Measurements from ENCODE around the gene HTRA2.

The HTRA2 gene

DNA sequence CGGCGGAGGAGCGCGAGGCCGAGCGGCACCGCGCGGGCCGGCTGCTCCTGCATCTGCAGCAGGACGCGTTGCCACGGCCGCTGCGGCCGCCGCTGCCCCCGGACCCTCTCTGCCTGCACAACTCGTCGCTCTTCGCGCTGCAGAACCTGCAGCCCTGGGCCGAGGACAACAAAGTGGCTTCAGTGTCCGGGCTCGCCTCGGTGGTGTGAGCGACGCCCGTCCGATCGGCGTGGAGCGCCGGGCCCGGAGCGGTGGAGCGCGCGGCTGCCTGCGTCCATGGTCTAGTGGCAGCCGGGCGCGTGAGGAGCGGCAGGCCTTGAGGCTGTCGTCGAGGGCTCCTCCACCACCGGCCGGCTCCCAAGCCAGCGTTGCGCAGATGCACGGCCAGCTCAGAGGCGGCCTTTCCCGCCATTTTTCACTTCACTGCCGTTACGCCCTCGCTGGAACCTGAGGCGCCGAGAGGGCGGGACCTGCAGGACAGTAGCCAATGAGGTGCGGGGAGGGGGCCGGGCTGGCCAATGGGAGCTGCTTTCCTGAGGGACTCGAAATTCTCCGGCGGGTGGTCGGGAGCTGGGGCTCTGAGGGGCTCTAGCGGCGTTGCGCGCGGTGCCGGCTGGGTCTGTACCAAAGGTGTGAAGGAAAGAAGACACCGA is 13.6 kb upstream of the HTRA2 start:
- peak; percentile 37 to 52 for DNase-seq (ENCODE audit: low read depth in 2 of 2)

DNA sequence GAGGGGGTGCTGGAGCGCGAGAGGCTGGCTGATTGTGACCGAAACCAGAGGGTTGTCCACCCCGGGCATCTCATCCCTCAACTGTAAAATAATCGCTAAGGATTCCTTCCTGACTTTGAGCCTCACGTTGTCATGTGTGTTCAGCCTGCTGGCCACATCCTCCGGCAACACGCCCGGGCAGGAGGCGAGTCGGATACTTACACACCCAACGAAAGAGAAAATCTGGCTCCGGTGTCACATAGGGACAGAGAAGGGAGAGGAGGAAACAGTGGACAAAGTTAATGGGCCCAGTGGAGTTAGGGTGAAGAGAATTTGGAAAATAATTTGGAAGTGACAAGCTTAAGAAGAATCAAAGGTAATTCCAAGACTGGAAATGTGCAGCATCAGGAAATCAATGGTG is 13.1 kb upstream of the HTRA2 start:
- DNase-seq (ENCODE audit: low read depth in 2 of 2): no peak

DNA sequence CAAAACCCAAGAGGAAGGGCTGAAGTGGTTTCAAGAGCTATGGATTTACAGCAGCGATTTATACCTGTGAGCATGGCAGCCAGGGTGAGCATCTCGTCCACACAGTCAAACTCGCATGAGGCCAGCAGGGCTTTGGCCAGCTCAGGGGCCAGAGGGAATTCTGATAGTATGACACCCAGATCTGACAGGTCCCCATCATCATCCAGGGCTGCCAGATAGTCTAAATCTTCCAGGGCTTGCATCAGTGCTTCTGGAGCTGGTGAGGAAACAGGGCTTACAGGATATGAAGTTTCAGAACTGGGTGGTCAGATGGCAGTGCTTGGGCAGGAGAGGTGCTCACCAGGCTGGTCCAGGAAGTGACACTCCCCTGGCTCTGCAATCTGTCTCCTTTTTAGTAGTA is 7.2 kb upstream of the HTRA2 start:
- DNase-seq (ENCODE audit: low read depth in 2 of 2): no peak

DNA sequence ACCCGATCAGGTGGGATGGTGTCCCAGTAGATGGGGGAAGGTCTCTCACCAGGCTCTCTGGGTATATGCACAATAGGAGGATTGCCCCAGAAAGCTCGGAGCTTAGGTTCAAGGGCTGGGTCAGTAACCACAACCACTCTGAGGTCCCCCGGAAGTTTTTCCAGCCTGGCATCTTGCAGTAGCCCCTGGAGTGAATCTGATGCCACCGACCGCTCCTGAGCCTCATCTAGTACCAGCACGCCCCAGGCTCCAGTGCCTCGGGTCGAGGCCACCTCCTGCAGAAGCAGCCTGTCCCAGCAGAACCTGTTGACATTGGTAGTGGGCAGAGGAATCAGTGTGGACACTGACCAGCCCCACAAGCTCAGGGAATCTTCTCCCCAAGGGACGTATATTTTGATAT is 5.7 kb upstream of the HTRA2 start:
- no peak for DNase-seq (ENCODE audit: low read depth in 2 of 2)

DNA sequence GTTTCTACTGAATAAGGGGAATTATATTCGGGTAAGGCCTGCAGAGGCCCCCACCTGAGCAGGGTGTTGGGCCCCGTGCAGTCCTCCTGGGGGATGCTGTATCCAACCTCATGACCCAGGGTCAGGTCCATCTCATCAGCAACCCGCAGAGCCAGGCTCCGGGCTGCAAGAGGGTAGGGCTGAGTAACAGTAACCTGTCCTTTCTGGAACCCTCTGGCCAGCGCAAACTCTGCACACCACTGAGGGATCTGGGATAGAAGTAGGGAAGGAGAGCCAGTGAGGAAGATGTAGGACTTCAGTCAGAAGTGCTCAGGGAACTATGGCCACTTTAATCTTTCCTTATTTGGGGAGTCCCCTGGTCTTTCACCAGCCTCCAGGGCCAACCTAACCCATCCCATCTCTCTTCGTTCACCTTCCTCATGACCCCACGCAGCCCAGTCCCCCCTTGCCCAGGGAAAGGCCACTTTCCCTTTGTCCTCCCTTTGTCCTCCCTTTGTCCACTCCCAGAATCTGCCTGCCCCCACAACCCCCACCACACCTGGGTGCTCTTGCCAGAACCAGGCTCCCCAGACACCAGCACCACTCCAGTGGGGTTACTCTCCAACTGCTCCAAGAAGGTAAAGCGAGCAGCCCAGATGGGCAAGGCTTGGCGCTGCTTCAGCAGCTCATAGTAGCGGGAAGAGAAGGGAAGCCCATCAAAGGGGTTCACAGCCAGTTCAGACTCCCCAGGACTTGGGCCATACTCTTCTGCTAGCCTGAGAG is 4.6 kb upstream of the HTRA2 start:
- DNase-seq (ENCODE audit: low read depth in 2 of 2): no peak

- no peak for DNase-seq (ENCODE audit: low read depth in 2 of 2)
These were observed 3.8 kb upstream of the HTRA2 start, which contains the start of gene DQX1 for GRCh38 chr2:74525717-74526648. Gene DQX1, minus strand, starts transcription at chr2:74526231. Its CDS starts 502 bp downstream, at chr2:74525729.

GRCh38 chr2:74526649-74527230 is 3.0 kb upstream of the HTRA2 start:
- no peak for DNase-seq (ENCODE audit: low read depth in 2 of 2)

DNA sequence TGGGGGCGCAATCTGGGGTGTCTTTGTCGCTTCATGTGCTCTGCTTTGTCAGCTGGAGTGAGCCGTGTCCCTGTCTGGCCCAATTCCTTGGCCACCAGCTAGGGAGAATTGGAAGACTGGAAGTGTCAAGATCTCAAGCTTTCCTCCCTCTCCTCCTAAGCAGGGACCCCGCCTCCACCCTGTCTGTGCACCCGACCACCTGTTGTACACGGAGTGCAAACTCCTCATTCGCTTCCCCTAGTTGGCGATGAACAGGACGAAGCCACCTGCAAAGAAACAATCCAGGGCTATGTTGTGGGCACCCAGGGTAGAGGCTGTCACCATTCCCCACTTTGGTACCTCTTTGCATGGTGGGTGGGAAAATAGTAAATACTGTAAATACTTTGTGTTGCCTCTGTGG is 2.0 kb upstream of the HTRA2 start:
- no peak for DNase-seq (ENCODE audit: low read depth in 2 of 2)

- DNase-seq (ENCODE audit: low read depth in 2 of 2): no peak
These were observed 955 bp upstream of the HTRA2 start for GRCh38 chr2:74528600-74529356.

DNA sequence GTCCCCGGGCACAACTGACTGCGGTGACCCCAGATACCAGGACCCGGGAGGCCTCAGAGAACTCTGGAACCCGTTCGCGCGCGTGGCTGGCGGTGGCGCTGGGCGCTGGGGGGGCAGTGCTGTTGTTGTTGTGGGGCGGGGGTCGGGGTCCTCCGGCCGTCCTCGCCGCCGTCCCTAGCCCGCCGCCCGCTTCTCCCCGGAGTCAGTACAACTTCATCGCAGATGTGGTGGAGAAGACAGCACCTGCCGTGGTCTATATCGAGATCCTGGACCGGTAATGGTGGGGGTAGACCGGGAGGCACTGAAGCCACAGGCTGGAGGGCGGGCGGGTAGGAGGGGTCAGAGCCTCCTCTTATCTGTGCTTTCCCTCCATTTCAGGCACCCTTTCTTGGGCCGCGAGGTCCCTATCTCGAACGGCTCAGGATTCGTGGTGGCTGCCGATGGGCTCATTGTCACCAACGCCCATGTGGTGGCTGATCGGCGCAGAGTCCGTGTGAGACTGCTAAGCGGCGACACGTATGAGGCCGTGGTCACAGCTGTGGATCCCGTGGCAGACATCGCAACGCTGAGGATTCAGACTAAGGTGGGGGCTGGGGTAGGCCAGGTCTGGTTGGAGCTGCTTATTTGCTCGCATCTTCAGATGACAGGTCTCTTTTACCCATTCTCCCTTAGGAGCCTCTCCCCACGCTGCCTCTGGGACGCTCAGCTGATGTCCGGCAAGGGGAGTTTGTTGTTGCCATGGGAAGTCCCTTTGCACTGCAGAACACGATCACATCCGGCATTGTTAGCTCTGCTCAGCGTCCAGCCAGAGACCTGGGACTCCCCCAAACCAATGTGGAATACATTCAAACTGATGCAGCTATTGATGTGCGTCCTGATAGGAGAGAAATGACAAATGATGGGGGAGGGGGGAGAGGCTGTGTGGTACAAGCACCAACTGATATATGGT is 780 bp downstream of the HTRA2 start:
- no peak for DNase-seq (ENCODE audit: low read depth in 2 of 2)

GRCh38 chr2:74531666-74532065 is 1.9 kb downstream of the HTRA2 start:
- no peak for DNase-seq (ENCODE audit: low read depth in 2 of 2)

GRCh38 chr2:74532222-74532621 is 2.5 kb downstream of the HTRA2 start:
- no peak for DNase-seq (ENCODE audit: low read depth in 2 of 2)

GRCh38 chr2:74533464-74533863 is 3.7 kb downstream of the HTRA2 start:
- DNase-seq (ENCODE audit: low read depth in 2 of 2): no peak

DNA sequence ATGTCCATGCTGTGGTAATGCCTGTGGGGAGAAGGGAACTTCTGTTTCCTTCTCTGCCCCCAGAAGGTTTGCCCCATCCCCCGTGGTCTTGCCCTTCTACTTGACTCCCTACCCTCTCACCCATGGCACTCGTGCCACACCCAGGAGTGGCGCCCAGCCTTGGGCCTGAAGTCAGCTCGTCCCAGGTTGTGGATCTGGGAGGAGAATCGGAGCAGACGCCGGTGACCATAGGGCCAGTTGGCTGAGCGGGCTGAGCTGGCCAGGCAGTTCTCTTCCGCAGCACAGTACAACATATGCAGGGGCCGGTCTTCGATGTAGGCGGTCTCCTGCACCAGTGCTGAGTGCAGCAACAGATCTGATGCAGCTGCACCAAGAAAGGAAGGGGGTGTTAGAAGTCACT is 4.7 kb downstream of the HTRA2 start:
- DNase-seq (ENCODE audit: low read depth in 2 of 2): no peak

DNA sequence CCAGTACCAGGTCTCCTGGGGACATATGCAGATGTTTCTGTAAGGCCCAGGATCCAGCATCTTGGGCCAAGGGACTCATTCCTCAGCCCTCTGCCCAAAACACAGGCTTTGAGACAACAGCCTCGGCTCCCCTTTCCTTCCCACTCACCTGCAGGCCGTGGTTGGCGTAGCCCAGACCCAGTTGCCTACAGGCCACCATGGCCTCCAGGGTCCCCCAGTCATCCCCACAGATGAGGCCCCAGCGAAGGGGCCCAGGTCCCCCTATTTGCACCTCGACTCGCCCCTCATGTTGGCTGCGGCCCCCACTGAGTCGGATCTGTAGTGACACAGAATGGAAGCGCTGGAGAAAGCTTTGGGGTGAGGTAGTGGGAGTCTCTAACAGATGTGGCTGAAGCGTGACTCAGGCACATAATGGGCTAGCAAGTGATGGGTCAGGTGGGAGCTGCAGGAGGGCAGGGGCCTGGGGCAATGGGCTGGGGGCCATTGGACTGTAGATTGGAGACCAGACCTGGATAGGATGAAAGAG is 5.8 kb downstream of the HTRA2 start:
- no peak for DNase-seq (ENCODE audit: low read depth in 2 of 2)

DNA sequence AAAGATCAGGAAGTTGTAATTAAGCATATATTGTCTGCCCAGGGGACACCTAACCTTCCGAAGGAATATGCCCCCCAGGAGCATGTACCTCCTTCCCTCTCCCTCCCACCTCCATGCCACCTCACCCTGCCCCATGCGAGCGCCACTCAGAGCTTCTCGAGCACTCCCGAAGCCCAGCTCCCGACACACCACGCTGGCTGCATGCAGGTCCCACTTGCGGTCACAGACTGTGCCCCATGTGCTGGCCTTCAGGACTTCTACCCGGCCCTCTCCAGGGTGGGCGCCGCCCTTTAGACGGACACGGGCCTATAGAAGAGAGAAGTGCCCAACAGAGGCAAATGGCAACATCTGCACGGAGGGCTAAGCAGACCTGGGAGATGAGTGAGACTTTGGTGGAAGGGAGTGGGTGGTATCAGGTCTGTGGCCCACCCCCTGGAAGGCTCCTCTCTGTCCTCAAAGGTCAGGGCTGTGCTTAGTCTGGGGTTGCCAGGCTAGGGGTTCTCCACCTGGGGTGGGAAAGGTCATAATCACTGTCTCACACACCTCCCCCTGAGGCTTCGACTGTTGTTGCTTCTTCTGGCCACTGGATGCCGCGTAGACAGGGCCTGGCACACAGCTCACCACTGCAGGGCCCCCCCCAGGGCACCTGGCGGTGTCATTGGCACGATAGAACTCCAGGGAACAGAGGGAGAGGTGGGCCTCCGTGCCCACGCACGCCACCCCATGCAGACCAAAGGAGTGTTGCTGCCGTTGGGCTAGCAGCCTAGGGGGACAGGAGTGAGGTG is 6.6 kb downstream of the HTRA2 start:
- no peak for DNase-seq (ENCODE audit: low read depth in 2 of 2)

DNA sequence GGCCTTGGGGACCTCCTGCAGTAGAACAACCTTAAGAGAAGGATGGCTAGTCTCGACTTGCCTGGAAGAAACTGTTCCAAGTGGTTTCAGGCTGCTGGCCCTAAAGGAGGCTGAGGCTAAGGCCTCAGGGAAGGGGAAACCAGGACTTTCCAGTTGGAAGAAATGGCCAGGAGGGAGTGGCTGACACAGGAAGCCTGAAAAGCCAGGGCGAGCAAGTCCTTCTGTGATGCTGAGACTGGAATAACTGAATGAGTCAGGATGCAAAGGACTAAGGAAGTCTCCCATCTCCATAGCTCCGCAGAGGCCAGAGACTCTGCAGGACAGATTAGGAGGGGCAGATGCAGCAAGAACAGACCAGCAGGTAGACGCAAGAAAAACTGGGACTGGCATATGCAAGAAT is 7.4 kb downstream of the HTRA2 start:
- no peak for DNase-seq (ENCODE audit: low read depth in 2 of 2)

GRCh38 chr2:74538881-74539339 is 9.2 kb downstream of the HTRA2 start:
- DNase-seq (ENCODE audit: low read depth in 2 of 2): no peak

DNA sequence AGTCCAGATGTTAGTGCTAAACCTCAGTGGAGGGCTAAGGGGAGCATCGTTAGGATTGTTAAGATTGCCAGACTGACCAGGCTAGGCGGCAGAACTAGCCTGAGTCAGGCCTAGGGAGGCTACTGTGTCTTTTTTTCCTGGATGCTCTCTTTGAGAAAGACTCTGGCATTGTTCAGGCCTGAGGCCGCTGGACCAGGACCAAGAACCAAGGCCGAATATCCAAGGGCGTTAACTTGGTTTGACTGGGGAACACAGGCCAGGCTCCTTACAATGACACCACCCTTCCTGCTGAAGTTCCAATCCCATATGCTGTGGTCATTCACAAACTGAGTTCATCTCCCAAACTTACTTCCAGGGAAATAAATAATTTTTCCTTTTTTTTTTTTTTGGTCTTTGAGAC is 10.6 kb downstream of the HTRA2 start:
- no peak for DNase-seq (ENCODE audit: low read depth in 2 of 2)
